K562 (cell line): ENCODE data around the gene ERCC1. TPM values are rescaled to one million over a fixed set of nuclear protein-coding genes. Genes with fewer than 3 reads are reported as not detected.

Experiments used
- ATAC-seq: fragments of 200-7000 bp; cut with Tn5 transposase; 3 replicates; pipeline ENCODE4 v1.9.1; 2020; ENCODE audit warnings: moderate library complexity
- BruUV-seq: library from RNA; stranded (reverse); fragments of 400-500 nt; replicated peaks from 2 replicates; lab custom pipeline; 2021; lab: Mats Ljungman, UMichigan
- CTCF ChIA-PET: fragments of 300-600 bp; formaldehyde crosslinking; extraction: SDS; loops from one replicate; lab custom pipeline; 2021; ENCODE audit warnings: low intra/inter-chr PET ratio; lab: Yijun Ruan, JAX
- POLR2A ChIA-PET: fragments of 300-600, 350-650 bp; sonication (Branson Sonifier 250); formaldehyde crosslinking; extraction: SDS; loops from one replicate; lab custom pipeline; 2021; ENCODE audit warnings: antibody characterized with exemption, inconsistent platforms; lab: Yijun Ruan, JAX
- DNase-seq, 4 experiments: peaks; one replicate each; pipeline versions ENCODE4 v3.0.0 to v3.0.0-alpha.2; 2011 to 2018; ENCODE audit warnings: low spot score in 3 of 4, mixed read lengths in 3 of 4; ENCODE audit errors: extremely low read depth in 1 of 4
- FAIRE-seq: peaks from 2 replicates; lab custom pipeline; 2011; peaks lifted over from hg19 to GRCh38; lab: Jason Lieb, UNC
- H2AFZ ChIP-seq: 2 replicates; pipeline ENCODE4 v1.6.0; 2011; ENCODE audit warnings: low read depth, low read length, control low read depth, inconsistent platforms
- H3K27ac ChIP-seq: fragments of 200-600 bp; 3 replicates; pipeline ENCODE4 v1.8.0; 2011; ENCODE audit warnings: low read depth, mild to moderate bottlenecking, control low read depth, inconsistent platforms, low read length, moderate library complexity, mixed read lengths; ENCODE audit errors: extremely low read depth
- H3K27me3 ChIP-seq, 2 experiments: fragments of 300-600 bp in 1 of 2; 2 replicates in 1 of 2; 3 replicates in 1 of 2; pipeline versions ENCODE4 v1.6.0 to v1.8.0; 2011; ENCODE audit warnings: inconsistent platforms in 2 of 2, low read length in 2 of 2, mild to moderate bottlenecking in 1 of 2, mixed read lengths in 1 of 2, moderate library complexity in 1 of 2; ENCODE audit not compliant: control insufficient read depth in 2 of 2, insufficient read depth in 2 of 2
- H3K36me3 ChIP-seq: fragments of 300-600 bp; 3 replicates; pipeline ENCODE4 v1.8.0; 2011; ENCODE audit warnings: mild to moderate bottlenecking, low read length, inconsistent platforms; ENCODE audit not compliant: control insufficient read depth, insufficient read depth
- H3K4me1 ChIP-seq, 2 experiments: fragments of 200-600 bp in 1 of 2; replicated peaks in 1 of 2; 2 replicates in 1 of 2; 3 replicates in 1 of 2; pipeline versions ENCODE4 v1.5.1 to v1.8.0; 2011; ENCODE audit warnings: inconsistent platforms in 2 of 2, low read length in 2 of 2, mild to moderate bottlenecking in 1 of 2, mixed read lengths in 1 of 2, moderate library complexity in 1 of 2; ENCODE audit not compliant: control insufficient read depth in 2 of 2, insufficient read depth in 2 of 2
- H3K4me2 ChIP-seq: 2 replicates; pipeline ENCODE4 v1.6.1; 2011; ENCODE audit warnings: low read length, control low read depth, inconsistent platforms, mixed read lengths; ENCODE audit not compliant: insufficient read depth
- H3K4me3 ChIP-seq: fragments of 200-600 bp; sonication (generic), shearing (Covaris generic); 2 replicates; pipeline ENCODE4 v1.5.1; 2016; ENCODE audit warnings: control low read depth, inconsistent platforms
- H3K79me2 ChIP-seq: fragments of 200-600 bp; 3 replicates; pipeline ENCODE4 v1.8.0; 2011; ENCODE audit warnings: low read length, inconsistent platforms; ENCODE audit not compliant: control insufficient read depth, insufficient read depth
- H3K9ac ChIP-seq, 2 experiments: 2 replicates each; pipeline versions ENCODE4 v1.6.0 to v1.6.1; 2011; ENCODE audit warnings: low read depth in 2 of 2, low read length in 2 of 2, control low read depth in 1 of 2, inconsistent platforms in 1 of 2, mild to moderate bottlenecking in 1 of 2, mixed read lengths in 1 of 2; ENCODE audit not compliant: insufficient read depth in 1 of 2
- H3K9me1 ChIP-seq: one replicate; pipeline ENCODE4 v1.6.0; 2011; ENCODE audit warnings: inconsistent platforms, mild to moderate bottlenecking, low read length, moderate library complexity; ENCODE audit not compliant: control insufficient read depth, insufficient read depth
- H3K9me3 ChIP-seq: replicated peaks from 2 replicates; pipeline ENCODE4 v1.5.1; 2011; ENCODE audit warnings: low read depth, low read length, inconsistent platforms; ENCODE audit not compliant: control insufficient read depth, insufficient read depth
- H4K20me1 ChIP-seq: replicated peaks from 2 replicates; pipeline ENCODE4 v1.6.1; 2011; ENCODE audit warnings: low read length, inconsistent platforms, mixed read lengths; ENCODE audit not compliant: control insufficient read depth, insufficient read depth
- CBFA2T2 ChIP-seq: fragments of 450-650 bp; conservative IDR thresholded peaks from 2 replicates; pipeline ENCODE4 v1.6.1; 2017; ENCODE audit warnings: mild to moderate bottlenecking
- KLF16 ChIP-seq: IDR thresholded peaks from 2 replicates; pipeline ENCODE4 v1.6.1; 2016; ENCODE audit warnings: antibody characterized with exemption
- RAD51 ChIP-seq: fragments of 450-650 bp; IDR thresholded peaks from 2 replicates; pipeline ENCODE4 v1.7.1; 2016; ENCODE audit warnings: low read depth, mild to moderate bottlenecking, borderline replicate concordance
- TFE3 ChIP-seq: fragments of 450-650 bp; formaldehyde crosslinking; IDR thresholded peaks from 2 replicates; pipeline ENCODE4 v1.4.0; 2020; ENCODE audit warnings: mild to moderate bottlenecking, mixed read lengths
- TOE1 ChIP-seq, 2 experiments: fragments of 450-650 bp in 1 of 2; sonication (generic) in 1 of 2; formaldehyde crosslinking in 1 of 2; IDR thresholded peaks; 2 replicates each; pipeline versions ENCODE4 v1.7.1 to v1.8.0; 2016 to 2022; ENCODE audit warnings: borderline replicate concordance in 2 of 2, mild to moderate bottlenecking in 2 of 2, antibody characterized with exemption in 1 of 2, inconsistent platforms in 1 of 2, low read depth in 1 of 2, missing genetic modification reagents in 1 of 2, moderate library complexity in 1 of 2
- WGBS: fragments of 100-300 bp; shearing (Covaris generic); methylation state at CpG from one replicate; pipeline ENCODE4 v1.1.6; 2016; ENCODE audit warnings: low coverage, mixed read lengths; ENCODE audit not compliant: insufficient coverage; ENCODE audit errors: missing lambda C conversion rate; 5-methylcytosine and 5-hydroxymethylcytosine counted together
- in situ Hi-C: fragments of 300-500 bp; cut with MboI; formaldehyde crosslinking; loops from 4 replicates; pipeline ENCODE4 v1.15.0; 2018; ENCODE audit warnings: inconsistent platforms, mixed read lengths
- intact Hi-C: fragments of 100-400 bp; cut with micrococcal nuclease; formaldehyde crosslinking; loops from 2 replicates; pipeline ENCODE4 v1.14.2; 2022
- polyA plus RNA-seq, 8 experiments: library from polyadenylated mRNA; depleted of rRNA in 4 of 8; stranded (reverse) in 5 of 8; unstranded in 3 of 8; fragments of >200 nt; fragmentation: Nextera tagmentation in 2 of 8; fragmentation: Illumina TruSeq in 1 of 8; extraction: Ambion mirVana in 2 of 8; extraction: Trizol in 1 of 8; gene quantifications; 2 replicates each; pipeline versions ENCODE4 v1.2.1 to v1.2.3, GENCODE V29; 2011 to 2014; ENCODE audit warnings: inconsistent platforms in 1 of 8, missing spikeins in 1 of 8
- total RNA-seq, 7 experiments: library from RNA; depleted of rRNA in 6 of 7; stranded (reverse); fragments of >200 nt in 6 of 7; fragmentation: Illumina TruSeq in 2 of 7; extraction: Trizol in 2 of 7; gene quantifications; 2 replicates each; pipeline versions ENCODE4 v1.2.1 to v1.2.3, GENCODE V29; 2011 to 2021; ENCODE audit warnings: low replicate concordance in 1 of 7
- TF ChIP-seq, protein P1 (sequence below): sonication (generic); formaldehyde crosslinking; IDR thresholded peaks from 2 replicates; pipeline ENCODE4 v1.9.0; 2022; ENCODE audit warnings: mild to moderate bottlenecking, missing genetic modification reagents
- TF ChIP-seq, protein P2 (sequence below), 2 experiments: fragments of 450-650 bp; formaldehyde crosslinking in 1 of 2; IDR thresholded peaks; 2 replicates each; pipeline versions ENCODE4 v1.4.0 to v1.6.1; 2014 to 2020; ENCODE audit warnings: mild to moderate bottlenecking in 2 of 2, borderline replicate concordance in 1 of 2, low read depth in 1 of 2

ERCC1 gene
- total and polyA plus RNA-seq, 9 of the 15 experiments (the other 6 are each of a cell fraction or from before 2014, with no cell fraction given) = 9.3 to 92.6 (median 60.0) TPM

GRCh38 chr19:45448887-45449299 lies 25.2 kb upstream of the ERCC1 start:
- peaks cover 23 to 32% of the 10 kb centered on the region in 2 experiments for H3K4me1 ChIP-seq

More at GRCh38 chr19:45448887-45449299, 25.2 kb upstream of the ERCC1 start:
- Histone ChIP-seq H3K4me3 (no peak overlapping the region), H3K27me3 (no peaks in the 10 kb centered on the region), H3K4me2 (peak overlapping the region; percentile 14; the same call in 1 of the 2 replicates), H3K9ac (peak overlapping the region; percentile 2 to 69; a peak in 1 of 4 replicates), H2AFZ (peak overlapping the region; percentile 53; the same call in 1 of the 2 replicates), H3K79me2 (no peaks in the 10 kb centered on the region), H3K36me3 (no peaks in the 10 kb centered on the region), H3K9me3 (no peaks in the 10 kb centered on the region)
- ChIA-PET POLR2A (interaction anchor here (1.0 to 1.6 kb wide), 3 partner anchors 9 to 24 kb away, joined by 3 to 6 read pairs (median 5); no protein-coding TSS in a partner anchor), CTCF (no interaction called here)
- BruUV-seq = no TSS peak
- no peak for ATAC-seq
- TF ChIP-seq KLF16 (no peak), TFE3 (CRISPR knock-in tag) (peak; percentile 94), CBFA2T2 (peak; percentile 39), TOE1 (IDR thresholded peaks at IDR 0.05; ENCODE audit: borderline replicate concordance) (peak; percentile 79), TOE1 (CRISPR knock-in tag; IDR thresholded peaks at IDR 0.05; ENCODE audit: borderline replicate concordance, low read depth) (no peak), RAD51 (peak; percentile 75; the same call in 1 of the 2 replicates)
- TF ChIP-seq, protein P1, sequence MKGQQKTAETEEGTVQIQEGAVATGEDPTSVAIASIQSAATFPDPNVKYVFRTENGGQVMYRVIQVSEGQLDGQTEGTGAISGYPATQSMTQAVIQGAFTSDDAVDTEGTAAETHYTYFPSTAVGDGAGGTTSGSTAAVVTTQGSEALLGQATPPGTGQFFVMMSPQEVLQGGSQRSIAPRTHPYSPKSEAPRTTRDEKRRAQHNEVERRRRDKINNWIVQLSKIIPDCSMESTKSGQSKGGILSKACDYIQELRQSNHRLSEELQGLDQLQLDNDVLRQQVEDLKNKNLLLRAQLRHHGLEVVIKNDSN (CRISPR knock-in tag) = peak; percentile 55
- TF ChIP-seq, protein P2, sequence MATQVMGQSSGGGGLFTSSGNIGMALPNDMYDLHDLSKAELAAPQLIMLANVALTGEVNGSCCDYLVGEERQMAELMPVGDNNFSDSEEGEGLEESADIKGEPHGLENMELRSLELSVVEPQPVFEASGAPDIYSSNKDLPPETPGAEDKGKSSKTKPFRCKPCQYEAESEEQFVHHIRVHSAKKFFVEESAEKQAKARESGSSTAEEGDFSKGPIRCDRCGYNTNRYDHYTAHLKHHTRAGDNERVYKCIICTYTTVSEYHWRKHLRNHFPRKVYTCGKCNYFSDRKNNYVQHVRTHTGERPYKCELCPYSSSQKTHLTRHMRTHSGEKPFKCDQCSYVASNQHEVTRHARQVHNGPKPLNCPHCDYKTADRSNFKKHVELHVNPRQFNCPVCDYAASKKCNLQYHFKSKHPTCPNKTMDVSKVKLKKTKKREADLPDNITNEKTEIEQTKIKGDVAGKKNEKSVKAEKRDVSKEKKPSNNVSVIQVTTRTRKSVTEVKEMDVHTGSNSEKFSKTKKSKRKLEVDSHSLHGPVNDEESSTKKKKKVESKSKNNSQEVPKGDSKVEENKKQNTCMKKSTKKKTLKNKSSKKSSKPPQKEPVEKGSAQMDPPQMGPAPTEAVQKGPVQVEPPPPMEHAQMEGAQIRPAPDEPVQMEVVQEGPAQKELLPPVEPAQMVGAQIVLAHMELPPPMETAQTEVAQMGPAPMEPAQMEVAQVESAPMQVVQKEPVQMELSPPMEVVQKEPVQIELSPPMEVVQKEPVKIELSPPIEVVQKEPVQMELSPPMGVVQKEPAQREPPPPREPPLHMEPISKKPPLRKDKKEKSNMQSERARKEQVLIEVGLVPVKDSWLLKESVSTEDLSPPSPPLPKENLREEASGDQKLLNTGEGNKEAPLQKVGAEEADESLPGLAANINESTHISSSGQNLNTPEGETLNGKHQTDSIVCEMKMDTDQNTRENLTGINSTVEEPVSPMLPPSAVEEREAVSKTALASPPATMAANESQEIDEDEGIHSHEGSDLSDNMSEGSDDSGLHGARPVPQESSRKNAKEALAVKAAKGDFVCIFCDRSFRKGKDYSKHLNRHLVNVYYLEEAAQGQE (IDR thresholded peaks at IDR 0.05; ENCODE audit: borderline replicate concordance) = no peak
- TF ChIP-seq, protein P2 (CRISPR knock-in tag; IDR thresholded peaks at IDR 0.05; ENCODE audit: low read depth) = no peak
- TF ChIP-seq, all 486 proteins: peak for 5
- Histone ChIP-seq H4K20me1 (no peaks in the 10 kb centered on the region), H3K27ac (peak overlapping the region; percentile 81; the same call in 1 of the 3 replicates), H3K9me1 (no peaks in the 10 kb centered on the region)
- intact Hi-C loops (no loop called here), in situ Hi-C loops (no loop called here)
- FAIRE-seq (no peak), DNase-seq (no peak)
- 54% methylated on average over 7 of the region's 7 CpGs for WGBS
